Erythroblast (primary cell): ENCODE results near the gene ZFP36L1.

Source experiments
- DNase-seq, 2 experiments: peaks; one replicate each; lab custom pipeline; 2025; lab: John Stamatoyannopoulos, UW
- GATA1 ChIP-seq: IDR thresholded peaks from 2 replicates; pipeline ENCODE4 v1.6.1; 2011; ENCODE audit warnings: low read depth, mild to moderate bottlenecking, control low read depth, low read length, moderate library complexity
- POLR2A ChIP-seq: IDR thresholded peaks from 2 replicates; pipeline ENCODE4 v1.6.1; 2011; ENCODE audit warnings: mild to moderate bottlenecking, low read length

Gene ZFP36L1

GRCh38 chr14:68788996-68789820 is 3.7 kb downstream of the ZFP36L1 start:
- TF ChIP-seq GATA1 (no peak), POLR2A (peak; percentile 16)
- DNase-seq: peak; percentile 85 to 90

- TF ChIP-seq GATA1: no peak
- TF ChIP-seq POLR2A: no peak
- no peak for DNase-seq
Observed at GRCh38 chr14:68788275-68788995, 4.4 kb downstream of the ZFP36L1 start.

- TF ChIP-seq GATA1 (no peak), POLR2A (peak; percentile 40)
- no peak for DNase-seq
Observed at GRCh38 chr14:68787092-68787992, 5.5 kb downstream of the ZFP36L1 start.

GRCh38 chr14:68786491-68787091 is 6.3 kb downstream of the ZFP36L1 start:
- TF ChIP-seq POLR2A (peak; percentile 43), GATA1 (no peak)
- peak in 1 of 2 experiments; percentile 13 for DNase-seq

GRCh38 chr14:68785534-68786490 is 7.1 kb downstream of the ZFP36L1 start:
- TF ChIP-seq POLR2A (no peak), GATA1 (no peak)
- DNase-seq: peak; percentile 14 to 26

GRCh38 chr14:68784978-68785533 is 7.8 kb downstream of the ZFP36L1 start:
- no peak for DNase-seq

GRCh38 chr14:68784226-68784910 is 8.5 kb downstream of the ZFP36L1 start:
- no peak for DNase-seq
- TF ChIP-seq POLR2A (no peak), GATA1 (no peak)

More at GRCh38 chr14:68784978-68785533, 7.8 kb downstream of the ZFP36L1 start:
- no peak for TF ChIP-seq POLR2A
- no peak for TF ChIP-seq GATA1

- TF ChIP-seq GATA1 (no peak), POLR2A (no peak)
- DNase-seq: no peak
Observed at GRCh38 chr14:68783408-68784225, 9.2 kb downstream of the ZFP36L1 start.

GRCh38 chr14:68782091-68782981 is 10.5 kb downstream of the ZFP36L1 start:
- TF ChIP-seq GATA1 (no peak), POLR2A (no peak)
- peak; percentile 45 to 58 for DNase-seq
